ENCODE results near the gene CCNJL.

The CCNJL gene

DNA sequence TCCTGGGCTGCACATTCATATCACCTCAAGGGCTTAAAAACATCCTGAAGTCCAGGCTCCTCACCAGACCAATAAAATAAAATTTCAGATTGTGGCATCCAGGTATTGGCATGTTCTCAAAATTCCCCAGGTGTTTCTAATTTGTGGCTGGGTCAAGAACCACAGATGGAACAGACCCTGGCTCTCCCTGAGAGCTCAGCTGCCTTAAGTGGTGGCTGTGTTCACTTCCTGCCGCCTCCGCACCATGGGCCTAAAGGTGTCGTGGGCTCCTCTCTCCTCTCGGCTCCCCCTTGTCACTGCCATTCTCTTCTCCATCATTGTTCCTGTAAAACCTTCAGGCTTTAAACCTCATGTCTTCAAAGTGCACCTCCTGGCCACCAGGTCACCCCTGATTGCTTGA lies 17.8 kb upstream of the CCNJL start:
- no peak for DNase-seq

DNA sequence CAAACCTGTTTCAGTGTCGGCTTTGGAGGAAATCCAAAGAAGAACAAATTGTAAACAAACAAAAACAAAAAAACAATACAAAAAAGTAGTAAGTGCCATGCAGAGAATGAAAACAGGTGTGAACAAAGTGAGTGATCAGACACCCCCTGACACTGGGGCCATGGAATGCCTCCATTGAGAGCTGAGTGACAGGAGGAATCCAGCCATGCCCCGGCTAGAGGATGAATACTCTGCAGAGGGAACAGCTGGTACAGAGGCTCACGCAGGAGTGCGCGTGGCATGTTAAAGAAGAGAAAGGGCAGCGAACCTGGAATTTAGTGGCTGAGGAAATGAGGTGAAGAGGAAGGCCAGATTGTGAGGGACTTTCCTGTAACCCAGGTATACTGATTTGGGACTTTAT lies 15.5 kb upstream of the CCNJL start:
- DNase-seq: no peak

DNA sequence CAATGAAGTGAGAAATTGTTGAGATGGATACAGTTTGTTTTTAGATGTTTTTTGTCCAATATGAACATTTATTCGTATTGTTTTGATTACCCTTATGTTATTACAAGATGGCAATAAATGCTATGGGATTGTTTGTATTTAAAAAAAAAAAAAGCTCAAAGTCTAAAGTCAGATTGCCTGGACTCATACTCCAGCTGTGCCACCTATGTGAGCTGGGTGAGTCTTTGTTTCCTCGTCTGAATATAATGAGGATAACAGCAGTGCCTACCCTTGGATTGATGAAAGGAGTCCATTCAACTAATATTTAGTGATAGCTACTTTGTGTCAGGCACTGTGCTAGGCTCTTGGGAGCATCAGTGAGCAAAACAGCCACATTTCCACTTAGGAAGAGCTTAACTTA lies 14.6 kb upstream of the CCNJL start:
- DNase-seq: no peak

DNA sequence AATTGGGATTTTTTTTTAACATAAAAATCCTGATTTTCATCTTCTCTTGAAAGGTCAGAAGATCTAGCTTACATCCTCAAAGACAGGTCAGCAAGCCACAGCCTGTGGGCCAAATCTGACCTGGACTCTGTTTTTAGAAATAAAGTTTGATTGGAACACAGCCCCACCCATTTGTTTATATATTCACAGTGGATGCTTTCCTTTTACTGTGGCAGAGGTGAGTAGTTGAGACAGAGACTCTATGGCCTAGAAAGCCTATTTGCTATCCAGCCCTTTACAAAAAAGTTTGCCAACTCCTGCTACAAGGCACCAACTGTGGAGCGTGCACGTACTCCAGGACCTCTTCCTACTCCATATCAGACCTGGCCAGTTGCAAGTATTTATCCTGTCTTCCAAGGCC lies 13.4 kb upstream of the CCNJL start:
- DNase-seq: no peak

DNA sequence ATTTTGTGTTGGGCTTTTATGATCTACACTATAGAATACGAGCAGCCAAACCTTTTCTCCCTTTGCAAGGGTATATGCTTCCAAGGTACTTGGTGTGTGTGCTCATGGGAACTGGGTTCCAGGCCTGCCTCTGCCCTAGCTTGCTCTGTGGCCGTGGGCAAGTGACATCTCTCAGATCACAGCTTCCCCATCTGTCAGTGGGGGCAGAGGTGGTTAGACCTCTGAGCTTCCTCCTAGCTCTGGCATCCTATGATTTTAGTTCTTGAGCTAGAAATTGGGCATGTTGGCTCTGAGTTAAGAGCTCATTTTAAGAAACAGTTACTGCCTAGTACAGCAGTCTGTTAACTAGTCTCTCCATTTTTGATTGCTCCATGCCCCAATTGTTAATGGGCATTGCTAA lies 12.5 kb upstream of the CCNJL start:
- no peak for DNase-seq

DNA sequence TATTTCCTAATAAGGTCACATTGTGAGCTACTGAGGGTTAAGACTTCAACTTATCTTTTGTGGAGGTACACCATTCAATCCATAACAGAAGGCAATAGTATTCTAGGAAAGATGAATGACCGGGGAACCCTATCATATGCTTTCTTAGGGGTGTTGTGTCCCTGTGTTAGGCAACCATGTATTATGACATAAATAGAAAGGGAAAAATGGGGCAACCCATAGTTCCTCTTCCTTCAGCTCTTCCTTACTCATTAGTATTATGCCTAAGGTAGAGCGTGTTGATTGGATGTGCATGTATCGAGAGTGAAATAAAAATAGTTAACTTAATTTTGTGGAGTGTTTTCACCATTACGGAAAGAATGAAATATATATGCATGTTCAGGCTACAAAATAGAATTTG lies 6.0 kb upstream of the CCNJL start:
- no peak for DNase-seq

DNA sequence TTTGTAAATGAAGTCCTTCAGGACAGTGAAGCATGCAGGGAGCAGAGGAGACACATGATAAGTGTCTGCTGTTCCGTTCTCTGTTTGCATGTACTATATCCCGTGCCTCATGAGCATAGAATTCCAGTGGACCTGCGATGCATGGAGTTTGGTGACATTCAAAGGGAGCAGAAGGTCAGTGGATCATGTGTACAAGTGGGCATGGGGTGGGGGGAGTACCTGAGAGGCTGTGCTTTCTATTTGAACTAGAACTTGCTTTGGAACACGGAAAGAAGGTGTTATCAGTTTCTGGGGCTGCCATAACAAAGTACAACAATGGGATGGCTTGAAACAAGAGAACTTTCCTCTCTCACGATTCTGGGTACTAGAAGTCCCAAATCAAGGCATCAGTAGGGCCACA lies 5.1 kb upstream of the CCNJL start:
- DNase-seq: no peak

DNA sequence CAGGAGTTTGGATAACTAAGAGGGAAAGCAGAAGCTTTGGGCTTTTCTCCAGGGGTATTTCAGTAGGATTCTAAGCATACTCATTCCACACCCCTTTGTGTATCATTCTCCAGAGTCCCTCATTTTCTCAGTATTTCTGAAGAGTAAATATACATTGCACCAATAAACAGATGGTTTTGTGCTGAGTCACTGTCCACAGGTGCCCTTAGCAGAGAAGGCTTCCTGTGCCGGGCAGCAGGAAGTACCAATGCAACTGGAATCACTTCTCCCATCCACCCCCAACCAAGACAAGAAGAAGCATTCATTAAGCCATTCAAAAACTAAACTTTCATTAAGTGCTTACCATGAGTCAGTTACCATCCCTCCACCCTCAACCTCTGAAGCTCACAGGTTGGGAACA lies 3.6 kb upstream of the CCNJL start:
- DNase-seq: no peak

DNA sequence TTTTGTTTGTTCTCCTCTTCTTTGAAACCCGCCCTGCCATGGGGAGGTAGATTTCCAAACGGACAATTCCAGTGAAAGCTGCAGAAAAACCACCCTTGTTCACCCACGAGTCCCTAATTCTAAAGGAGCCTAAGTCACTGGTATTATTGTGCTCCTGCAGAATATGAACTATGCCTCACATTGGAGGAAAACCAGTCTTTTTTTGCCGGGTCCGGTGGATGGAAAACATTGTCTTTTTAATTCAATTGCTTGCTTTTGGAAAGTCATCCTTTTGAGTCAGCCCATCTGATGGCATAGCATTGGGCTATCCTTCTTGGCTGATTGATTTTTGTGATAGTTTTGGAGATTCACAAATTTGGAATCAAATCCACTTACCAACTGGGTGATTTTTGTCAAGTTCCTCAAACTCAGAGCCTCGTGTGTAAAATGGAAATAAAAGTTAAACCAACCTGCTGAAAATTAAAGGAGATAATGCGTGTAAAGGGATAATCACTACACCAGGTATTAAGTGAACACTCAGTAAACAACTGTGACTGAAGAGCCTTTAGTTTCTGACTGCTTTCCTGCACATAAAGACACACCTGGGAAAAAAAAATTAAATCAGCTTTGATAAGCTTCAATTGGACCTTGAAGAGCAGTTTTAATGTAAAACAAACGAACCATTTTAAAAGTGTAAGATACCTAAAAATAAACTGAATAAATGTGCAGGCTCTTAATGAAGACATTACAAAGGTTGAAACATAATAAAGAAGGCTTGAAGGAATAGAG lies 780 bp upstream of the CCNJL start:
- no peak for DNase-seq

DNA sequence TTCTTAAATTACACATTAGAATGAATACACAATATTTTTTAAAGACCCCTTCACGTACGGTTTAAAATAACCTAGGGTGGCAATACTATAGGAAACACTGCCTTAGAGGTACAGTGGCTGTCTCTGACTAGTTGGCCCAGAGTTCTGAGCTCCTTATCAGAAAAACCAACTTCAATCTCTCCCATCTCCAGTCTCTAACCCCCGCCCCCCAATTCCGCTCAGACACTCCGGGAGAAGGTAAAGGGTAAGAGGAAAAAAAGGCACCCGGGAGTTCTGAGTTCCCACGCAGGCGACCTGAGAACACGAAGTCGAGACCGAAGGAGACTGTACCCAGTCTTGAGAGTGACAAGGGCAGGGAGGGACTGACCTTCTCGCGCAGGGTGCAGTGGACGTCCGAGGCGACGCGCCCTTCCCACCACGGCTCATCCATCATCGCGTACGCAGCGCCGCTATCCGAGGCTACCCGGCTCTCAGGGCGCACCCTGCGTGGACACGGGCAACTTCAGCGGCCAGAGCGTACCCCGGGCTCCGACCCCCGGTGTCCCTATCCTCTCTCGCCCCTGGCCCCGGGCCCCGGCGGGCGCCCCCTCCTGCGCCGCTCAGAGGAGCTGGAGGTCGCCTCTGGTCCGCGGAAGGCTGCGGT lies 752 bp downstream of the CCNJL start:
- DNase-seq: no peak

DNA sequence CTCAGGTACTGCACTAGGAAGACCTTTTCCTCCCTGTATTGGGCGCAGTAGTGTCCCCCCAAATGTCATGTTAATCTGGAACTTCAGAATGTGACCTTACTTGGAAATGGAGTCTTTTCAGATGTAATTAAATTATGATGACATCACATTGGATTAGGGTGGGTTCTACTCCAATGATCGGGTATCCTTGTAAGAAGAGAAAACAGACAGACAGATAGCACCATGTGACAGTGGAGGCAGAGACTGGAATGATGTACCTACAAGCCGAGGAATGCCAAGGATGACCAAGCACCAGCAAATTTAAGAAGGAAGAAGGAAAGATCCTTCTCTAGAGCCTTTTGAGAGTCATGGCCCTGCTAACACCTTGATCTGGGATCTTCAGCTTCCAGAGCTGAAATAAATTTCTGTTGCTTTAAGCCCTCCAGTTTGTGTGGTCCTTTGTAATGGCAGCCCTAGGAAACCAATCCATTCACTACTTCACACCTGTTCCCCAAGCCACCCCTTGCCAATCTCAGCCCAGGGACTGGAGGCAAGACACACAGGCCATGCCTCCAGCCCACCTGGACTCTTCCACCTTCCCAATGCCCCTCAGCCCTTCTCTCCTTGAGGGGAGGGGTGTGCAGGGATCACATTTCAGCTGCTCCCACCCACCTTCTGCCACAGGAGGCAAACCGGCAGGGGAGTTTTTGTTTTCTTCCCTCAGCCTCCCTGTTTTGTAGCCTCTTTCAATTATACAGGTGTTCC lies 1.6 kb downstream of the CCNJL start:
- no peak for DNase-seq

DNA sequence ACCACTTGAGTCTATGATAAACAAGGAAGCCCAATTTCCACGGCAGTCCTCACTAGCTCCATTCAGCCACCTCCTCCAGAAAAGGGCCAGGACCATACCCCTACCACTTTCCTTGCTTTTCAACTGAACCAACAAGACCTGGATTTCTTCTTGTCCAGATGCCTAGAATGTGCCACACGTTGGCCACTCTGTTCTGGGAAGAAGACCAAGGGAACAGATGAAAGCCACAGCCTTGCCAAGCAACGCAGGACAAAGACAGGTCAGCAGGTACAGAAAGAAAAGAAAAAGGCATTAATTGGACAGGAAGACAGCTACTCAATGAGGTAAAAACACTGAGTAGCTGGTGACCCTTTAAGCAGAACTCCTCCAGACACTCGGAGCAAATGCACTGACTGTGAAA lies 2.2 kb downstream of the CCNJL start:
- DNase-seq: no peak

DNA sequence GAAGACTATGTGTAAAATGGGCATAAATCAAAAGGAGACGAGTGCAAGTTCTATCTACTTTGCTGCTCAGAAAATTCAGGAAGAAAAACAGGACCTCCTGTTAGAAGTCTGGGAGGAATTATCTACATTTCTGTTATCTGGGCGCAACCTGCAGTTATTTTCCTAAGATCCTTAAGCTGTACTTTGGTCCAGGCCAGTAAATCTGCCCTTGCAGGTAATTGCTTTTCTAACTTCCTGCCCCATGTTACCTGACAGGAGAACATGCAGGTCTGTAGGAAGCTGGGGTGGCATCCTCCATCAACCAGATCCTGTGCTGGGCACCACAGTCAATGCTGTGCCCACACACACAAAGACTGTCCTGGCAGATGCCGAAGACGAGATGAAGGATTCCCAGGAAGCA lies 5.7 kb downstream of the CCNJL start:
- no peak for DNase-seq

DNA sequence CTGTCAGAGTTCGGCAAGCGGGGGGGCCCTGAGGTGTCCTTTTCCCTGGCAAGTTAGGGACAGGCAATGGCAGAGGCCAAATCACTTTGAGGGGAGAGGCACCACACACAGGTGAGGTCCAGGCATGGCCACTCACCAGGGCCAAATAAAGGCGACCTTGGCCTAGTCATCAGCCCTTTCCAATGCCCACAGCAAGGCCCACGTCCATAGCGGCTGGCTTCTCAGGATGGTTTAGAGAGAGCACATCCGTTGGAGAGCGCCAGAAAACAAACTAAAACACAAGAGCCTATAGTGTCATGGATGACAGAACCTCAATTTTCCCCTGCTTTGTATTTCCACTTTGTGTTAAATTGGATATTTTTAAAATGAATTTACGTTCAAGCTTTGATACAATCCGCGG lies 7.0 kb downstream of the CCNJL start:
- no peak for DNase-seq

DNA sequence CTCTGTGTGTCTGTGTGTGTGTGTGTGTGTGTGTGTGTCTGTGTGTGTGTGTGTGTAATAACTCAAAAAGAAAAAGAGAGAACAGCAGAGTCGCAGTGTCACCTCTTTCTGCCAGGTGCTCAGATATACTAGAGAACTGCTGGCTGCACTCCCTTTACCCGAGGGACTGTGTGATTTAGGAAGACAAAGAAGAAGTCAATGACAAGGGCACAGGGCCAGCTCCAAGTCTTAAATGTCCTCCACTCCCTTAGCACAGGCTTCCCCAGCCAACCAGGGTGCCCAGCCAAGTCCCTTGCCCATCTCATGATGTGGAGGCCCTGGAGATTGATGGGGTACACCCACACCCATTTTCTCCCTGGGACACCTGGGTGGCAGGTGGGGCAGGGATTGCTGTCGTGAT lies 8.7 kb downstream of the CCNJL start:
- no peak for DNase-seq

DNA sequence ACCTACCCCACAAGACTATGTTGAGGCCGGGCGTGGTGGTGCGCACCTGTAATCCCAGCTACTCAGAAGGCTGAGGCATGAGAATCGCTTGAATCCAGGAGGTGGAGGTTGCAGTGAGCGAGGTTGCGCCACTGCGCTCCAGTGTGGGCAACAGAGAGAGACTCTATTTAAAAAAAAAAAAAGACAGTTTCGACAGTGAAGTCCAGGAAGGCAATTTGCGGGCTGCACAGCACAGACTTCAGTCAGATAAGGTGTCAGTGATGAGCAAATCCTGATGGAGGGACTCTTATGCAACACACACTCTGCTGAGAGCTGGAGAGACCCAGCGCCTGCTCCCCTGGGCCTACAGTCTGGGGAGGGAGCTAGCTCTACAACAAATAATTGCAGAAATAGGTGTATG lies 14.2 kb downstream of the CCNJL start:
- DNase-seq: no peak

DNA sequence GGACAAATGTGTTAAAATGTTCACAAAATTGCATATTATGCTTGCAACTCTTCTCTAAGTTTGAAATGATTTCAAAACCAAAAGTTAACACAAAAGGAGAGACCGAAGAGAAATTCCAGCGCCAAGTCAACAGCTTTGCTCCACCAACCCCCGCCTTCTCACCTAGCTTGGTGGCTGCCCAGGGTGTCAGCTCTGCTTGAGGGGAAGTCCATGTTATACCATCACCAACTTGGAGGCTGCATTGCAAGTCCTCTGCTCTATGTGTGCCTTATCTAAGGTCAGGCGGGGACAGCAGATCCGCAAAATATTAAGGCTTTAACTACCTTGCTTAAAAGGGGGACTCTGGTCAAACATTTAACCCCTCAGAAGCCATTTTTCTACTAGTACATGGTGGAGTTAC lies 14.6 kb downstream of the CCNJL start:
- DNase-seq: no peak

DNA sequence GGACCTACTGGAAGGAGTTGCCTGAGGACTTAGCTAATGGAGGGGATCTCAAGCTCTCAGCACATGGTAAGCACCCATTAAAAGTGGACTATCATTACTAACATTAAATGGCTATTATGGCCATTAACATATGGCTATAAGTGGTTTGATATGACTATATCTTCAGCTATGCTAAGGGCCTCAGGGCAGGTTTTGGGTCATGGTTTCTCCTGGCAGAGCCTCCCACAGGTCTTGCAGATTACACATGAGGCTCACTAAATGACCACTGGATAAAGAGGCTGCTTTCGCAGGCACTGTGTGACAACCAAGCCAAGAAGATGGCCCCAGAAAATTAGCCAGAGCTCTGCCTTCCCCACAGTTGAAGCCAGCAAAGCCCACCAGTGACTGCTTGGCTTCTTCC lies 15.4 kb downstream of the CCNJL start:
- no peak for DNase-seq

DNA sequence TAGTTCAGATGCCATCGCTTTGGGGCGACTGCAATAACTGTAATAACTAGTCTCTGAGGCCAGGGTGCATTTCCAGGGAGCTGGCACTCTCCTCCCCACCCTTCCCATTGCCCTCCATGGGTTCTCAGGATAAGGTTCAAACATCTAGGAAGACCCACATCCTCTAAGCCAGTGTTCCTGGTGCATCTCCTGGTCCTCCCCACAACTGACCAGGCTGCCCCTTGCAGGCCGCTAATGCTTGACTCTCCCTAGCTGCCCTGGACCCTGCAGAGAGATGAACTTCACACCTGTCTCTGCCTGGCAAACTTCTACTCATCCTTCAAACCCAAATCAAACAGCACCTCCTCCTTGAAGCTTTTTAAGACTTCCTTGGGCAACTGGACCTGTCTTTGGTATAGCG lies 15.9 kb downstream of the CCNJL start:
- no peak for DNase-seq

DNA sequence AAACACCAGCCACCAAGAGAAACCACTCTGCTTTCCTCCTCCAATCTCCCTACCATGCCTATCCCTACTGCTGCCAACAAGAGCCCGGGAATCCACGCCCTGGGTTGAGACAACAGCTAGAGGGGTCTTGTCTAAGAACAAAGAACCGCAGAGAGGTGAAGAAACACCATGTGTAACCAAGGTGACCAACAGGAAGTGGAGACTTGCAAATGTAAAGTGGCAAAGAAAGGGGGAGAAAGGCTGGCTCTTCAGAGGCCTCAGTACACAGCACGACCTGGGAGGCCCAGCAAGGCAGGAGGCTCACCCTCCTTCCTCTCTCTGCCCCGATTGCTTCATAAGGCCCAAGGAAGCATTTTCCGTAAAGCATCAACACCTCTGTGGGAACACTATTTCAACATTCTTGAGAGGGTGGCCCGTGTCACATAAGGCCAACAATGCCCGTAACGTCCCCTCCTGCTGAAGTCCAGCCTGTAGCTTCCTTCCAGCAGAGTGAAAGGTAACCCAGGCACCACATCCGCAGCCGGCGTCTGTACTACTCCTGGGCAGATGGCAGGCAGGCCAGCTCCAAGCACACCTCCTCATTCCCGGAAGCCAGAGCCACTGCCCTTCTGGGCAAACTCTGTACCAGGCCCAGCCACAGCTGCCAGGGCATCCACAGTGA lies 18.3 kb downstream of the CCNJL start:
- DNase-seq: no peak

DNA sequence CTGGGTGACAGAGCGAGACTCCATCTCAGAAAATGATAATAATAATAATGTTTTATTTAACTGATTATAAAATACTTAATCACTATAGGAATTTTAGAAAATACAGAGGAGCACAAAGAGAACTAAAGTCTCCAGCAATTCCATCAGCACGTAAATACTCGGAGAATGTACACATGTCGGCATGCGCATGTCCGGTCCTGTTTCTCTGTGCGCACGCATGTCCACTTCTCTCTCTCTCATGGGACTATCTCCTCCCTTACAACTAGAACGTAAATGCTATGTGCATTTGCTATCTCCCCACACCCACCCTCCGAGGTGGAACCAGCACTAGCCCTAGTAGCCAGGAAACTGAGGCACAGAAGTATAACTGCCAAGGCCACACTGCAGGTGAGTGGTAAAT lies 19.0 kb downstream of the CCNJL start:
- DNase-seq: no peak

DNA sequence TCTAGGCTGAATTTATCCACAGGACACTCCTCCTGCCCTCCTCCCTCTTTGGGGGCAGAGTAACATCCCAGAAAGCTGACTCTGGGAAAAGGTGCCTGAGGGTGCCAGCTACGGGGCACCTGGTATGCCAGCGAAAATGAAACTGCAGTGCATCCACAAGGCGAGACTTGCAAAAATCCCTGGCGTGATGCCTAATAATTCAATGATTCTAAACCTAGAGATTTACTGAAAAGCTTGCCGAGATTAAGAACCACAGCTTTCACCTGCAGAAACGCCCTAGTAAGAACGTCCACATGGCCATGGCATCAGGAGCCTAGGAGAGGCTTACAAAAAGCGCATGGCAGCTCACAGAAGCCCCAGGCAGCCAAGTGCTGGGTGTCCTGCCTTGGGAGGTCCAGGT lies 20.9 kb downstream of the CCNJL start:
- no peak for DNase-seq

DNA sequence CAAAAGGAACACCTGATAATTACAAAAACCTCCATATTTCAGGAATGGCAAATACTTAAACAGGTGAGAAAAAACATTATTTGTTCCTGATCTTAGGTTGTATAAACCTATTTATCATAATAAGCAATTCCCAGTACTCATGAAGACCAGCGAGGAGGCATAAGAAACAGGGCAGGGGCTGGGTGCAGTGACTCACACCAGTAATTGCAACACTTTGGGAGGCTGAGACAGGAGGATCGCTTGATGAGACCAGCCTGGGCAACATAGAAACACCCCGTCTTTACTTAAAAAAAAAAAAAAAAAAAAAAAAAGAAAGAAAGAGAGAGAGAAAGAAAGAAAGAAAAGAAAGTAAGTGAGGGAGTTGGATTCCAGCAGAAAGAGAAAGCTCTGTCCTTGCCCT lies 21.6 kb downstream of the CCNJL start:
- DNase-seq: no peak

DNA sequence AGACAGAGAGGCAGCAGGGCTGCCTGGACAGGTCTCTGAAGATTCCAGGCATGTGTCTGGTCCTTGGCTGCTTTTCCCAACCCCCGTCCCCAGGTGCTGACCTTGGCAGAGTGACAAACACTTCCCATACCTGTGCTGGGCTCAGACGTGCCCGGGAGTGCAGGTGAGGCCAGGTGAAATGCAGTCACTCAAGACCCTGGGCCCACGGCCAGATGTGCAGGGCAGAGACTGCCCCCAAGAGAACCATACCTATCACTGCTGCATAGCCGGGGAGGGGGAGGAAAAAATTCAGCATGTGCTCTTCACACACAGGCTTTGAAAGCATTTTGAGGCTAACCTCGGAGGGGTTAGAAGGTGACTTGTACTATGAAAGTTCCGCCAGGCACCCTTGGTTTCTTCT lies 22.6 kb downstream of the CCNJL start:
- DNase-seq: no peak

Measured in CD4-positive, alpha-beta T cell treated with Interleukin-4 for 4 hours (primary cell).